CD4-positive, alpha-beta T cell (primary cell): ENCODE data around the gene FNDC3B. TPM values are rescaled to one million over a fixed set of nuclear protein-coding genes. Genes with fewer than 3 reads are reported as not detected.

Source experiments
- ATAC-seq: fragments of 200-7000 bp; cut with Tn5 transposase; one replicate; pipeline ENCODE4 v1.10.0; 2022; ENCODE audit warnings: mild to moderate bottlenecking; ENCODE audit not compliant: poor library complexity
- CTCF ChIA-PET: fragments of 350-600 bp; sonication (Branson Sonifier 250); formaldehyde crosslinking; loops from one replicate; lab custom pipeline; 2021; ENCODE audit warnings: antibody characterized with exemption, inconsistent platforms; lab: Charles Lee
- POLR2A ChIA-PET: fragments of 350-600 bp; sonication (Branson Sonifier 250); formaldehyde crosslinking; loops from one replicate; lab custom pipeline; 2021; ENCODE audit warnings: antibody characterized with exemption, inconsistent platforms; lab: Charles Lee
- DNase-seq, 14 experiments: peaks; one replicate each; pipeline ENCODE4 v3.0.0-alpha.2; 2013 to 2020; ENCODE audit warnings: mixed read lengths in 2 of 14
- H3K27ac ChIP-seq, 2 donors: one replicate each; pipeline versions ENCODE4 v1.5.1 to v1.7.0; 2013; ENCODE audit warnings: low read length in 2 of 2, low read depth in 1 of 2, mild to moderate bottlenecking in 1 of 2
- H3K27me3 ChIP-seq, 2 experiments: 1 replicate in 1 of 2; 2 replicates in 1 of 2; pipeline versions ENCODE4 v1.6.1 to v1.7.0; 2013; ENCODE audit warnings: low read length in 2 of 2, control low read depth in 1 of 2, mild to moderate bottlenecking in 1 of 2, moderate library complexity in 1 of 2; ENCODE audit not compliant: insufficient read depth in 2 of 2, control insufficient read depth in 1 of 2
- H3K36me3 ChIP-seq: one replicate; pipeline ENCODE4 v1.6.1; 2013; ENCODE audit warnings: low read length, control low read depth; ENCODE audit not compliant: insufficient read depth
- H3K4me1 ChIP-seq: one replicate; pipeline ENCODE4 v1.6.1; 2013; ENCODE audit warnings: low read length, control low read depth; ENCODE audit not compliant: insufficient read depth
- H3K4me3 ChIP-seq: one replicate; pipeline ENCODE4 v1.5.1; 2013; ENCODE audit warnings: mild to moderate bottlenecking, low read length, moderate library complexity
- H3K9me3 ChIP-seq, 2 experiments: 1 replicate in 1 of 2; 2 replicates in 1 of 2; pipeline versions ENCODE4 v1.6.1 to v1.7.0; 2013; ENCODE audit warnings: low read length in 2 of 2, mild to moderate bottlenecking in 2 of 2, control low read depth in 1 of 2, moderate library complexity in 1 of 2; ENCODE audit not compliant: control insufficient read depth in 1 of 2, insufficient read depth in 1 of 2
- H3K27ac Mint-ChIP-seq: one replicate; pipeline ENCODE4 v1.8.0; 2020; ENCODE audit warnings: mixed read lengths
- H3K27me3 Mint-ChIP-seq: one replicate; pipeline ENCODE4 v1.8.0; 2021; ENCODE audit warnings: mixed read lengths
- H3K36me3 Mint-ChIP-seq: one replicate; pipeline ENCODE4 v1.8.0; 2021; ENCODE audit warnings: low read depth, mixed read lengths
- H3K4me1 Mint-ChIP-seq: one replicate; pipeline ENCODE4 v1.8.0; 2021; ENCODE audit warnings: low read depth, mixed read lengths
- H3K4me3 Mint-ChIP-seq: one replicate; pipeline ENCODE4 v1.8.0; 2020; ENCODE audit warnings: mild to moderate bottlenecking, mixed read lengths
- H3K9me3 Mint-ChIP-seq: one replicate; pipeline ENCODE4 v1.8.0; 2020; ENCODE audit warnings: mixed read lengths
- intact Hi-C, 2 experiments: fragments of 100-400 bp; cut with DNase I in 1 of 2; cut with micrococcal nuclease in 1 of 2; formaldehyde crosslinking; loops; one replicate each; pipeline versions ENCODE4 v1.15.1 to v1.9.0; 2023 to 2025; cut with DNase I, micrococcal nuclease
- total RNA-seq, 174 experiments: library from RNA in 2 of 174; stranded (reverse) in 2 of 174; gene quantifications; one replicate each; pipeline ENCODE4 v1.2.3 and lab custom pipeline; 2021 to 2026
- TF ChIP-seq, protein P1 (sequence below): fragments of 200-600 bp; IDR thresholded peaks from one replicate; pipeline ENCODE4 v1.8.0; 2022; ENCODE audit warnings: antibody characterized with exemption, mild to moderate bottlenecking

The FNDC3B gene
- total RNA-seq, 2 experiments from 2014 or later, result 26.1 to 28.7 TPM

DNA sequence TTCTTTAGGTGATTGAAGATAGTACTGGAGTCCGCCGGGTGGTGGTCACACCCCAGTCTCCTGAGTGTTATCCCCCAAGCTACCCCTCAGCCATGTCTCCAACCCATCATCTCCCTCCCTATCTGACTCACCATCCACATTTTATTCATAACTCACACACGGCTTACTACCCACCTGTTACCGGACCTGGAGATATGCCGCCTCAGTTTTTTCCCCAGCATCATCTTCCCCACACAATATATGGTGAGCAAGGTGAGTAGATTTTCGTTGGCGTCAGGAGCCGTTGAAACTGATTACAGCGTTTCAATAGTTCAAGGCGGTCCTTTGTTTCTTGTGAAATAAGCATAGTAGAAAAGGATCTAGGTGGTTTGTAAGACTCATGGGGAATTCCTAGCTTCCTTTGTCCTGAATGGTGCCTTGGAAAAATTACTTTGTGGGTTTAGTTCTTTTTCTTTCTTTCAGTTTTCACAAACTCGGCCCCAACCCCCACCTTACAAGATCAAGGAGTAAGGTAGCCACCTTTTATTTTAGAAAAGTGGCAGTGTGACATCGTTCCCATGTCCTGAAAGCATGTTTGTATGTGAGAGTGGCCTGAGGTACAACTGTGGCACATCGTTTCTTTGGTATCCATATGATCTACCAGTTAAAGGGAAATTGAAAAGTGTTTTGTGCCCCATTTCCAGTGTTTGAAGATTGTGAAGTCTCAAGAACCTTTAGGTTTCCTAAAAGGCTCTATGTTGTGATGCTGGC is 208.3 kb downstream of the FNDC3B start:
- Mint-ChIP-seq H3K27me3 (no peaks in the 10 kb centered on the region), H3K27ac (no peak overlapping the region), H3K4me3 (no peak overlapping the region), H3K9me3 (peaks cover 7% of the 10 kb centered on the region), H3K36me3 (peaks cover 51% of the 10 kb centered on the region), H3K4me1 (peaks cover 21% of the 10 kb centered on the region)
- no peaks in the 10 kb centered on the region for H3K4me1 ChIP-seq
- POLR2A ChIA-PET, result no interaction called here
- no peak overlapping the region for H3K27ac ChIP-seq
- DNase-seq, result no peak
- H3K9me3 ChIP-seq, result no peaks in the 10 kb centered on the region
- peaks cover 9% of the 10 kb centered on the region for H3K36me3 ChIP-seq
- TF ChIP-seq, protein P1, sequence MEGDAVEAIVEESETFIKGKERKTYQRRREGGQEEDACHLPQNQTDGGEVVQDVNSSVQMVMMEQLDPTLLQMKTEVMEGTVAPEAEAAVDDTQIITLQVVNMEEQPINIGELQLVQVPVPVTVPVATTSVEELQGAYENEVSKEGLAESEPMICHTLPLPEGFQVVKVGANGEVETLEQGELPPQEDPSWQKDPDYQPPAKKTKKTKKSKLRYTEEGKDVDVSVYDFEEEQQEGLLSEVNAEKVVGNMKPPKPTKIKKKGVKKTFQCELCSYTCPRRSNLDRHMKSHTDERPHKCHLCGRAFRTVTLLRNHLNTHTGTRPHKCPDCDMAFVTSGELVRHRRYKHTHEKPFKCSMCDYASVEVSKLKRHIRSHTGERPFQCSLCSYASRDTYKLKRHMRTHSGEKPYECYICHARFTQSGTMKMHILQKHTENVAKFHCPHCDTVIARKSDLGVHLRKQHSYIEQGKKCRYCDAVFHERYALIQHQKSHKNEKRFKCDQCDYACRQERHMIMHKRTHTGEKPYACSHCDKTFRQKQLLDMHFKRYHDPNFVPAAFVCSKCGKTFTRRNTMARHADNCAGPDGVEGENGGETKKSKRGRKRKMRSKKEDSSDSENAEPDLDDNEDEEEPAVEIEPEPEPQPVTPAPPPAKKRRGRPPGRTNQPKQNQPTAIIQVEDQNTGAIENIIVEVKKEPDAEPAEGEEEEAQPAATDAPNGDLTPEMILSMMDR, result no peak
- ATAC-seq, result no peak
- intact Hi-C loops, result no loop called here
- H3K27me3 ChIP-seq, result no peaks in the 10 kb centered on the region
- CTCF ChIA-PET, result no interaction called here
- H3K4me3 ChIP-seq, result no peak overlapping the region

DNA sequence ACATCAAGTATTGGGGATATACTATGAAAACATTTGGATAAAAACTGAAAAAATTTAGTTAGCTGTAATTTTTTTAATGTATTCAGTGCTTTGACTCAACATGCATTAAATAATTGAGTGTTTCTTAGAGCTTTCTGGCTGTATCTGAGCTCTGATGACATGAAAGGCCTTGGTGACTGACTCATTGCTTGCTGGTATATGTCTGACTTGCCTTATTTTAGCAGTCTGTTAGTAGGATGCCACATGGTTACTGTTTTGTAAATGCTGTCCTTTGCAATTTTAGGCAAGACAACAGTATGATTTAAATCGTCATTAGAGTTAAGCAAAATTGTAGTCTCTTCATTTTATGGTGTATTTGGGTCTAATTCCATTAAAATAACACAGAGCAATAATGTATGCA is 209.7 kb downstream of the FNDC3B start:
- Mint-ChIP-seq H3K9me3 (no peaks in the 10 kb centered on the region), H3K4me1 (peaks cover 9% of the 10 kb centered on the region), H3K36me3 (peaks cover 50% of the 10 kb centered on the region), H3K27ac (no peak overlapping the region), H3K4me3 (no peak overlapping the region), H3K27me3 (no peaks in the 10 kb centered on the region)
- H3K4me1 ChIP-seq, result no peaks in the 10 kb centered on the region
- intact Hi-C loops, result no loop called here
- ATAC-seq (no peak), DNase-seq (no peak)
- peaks cover 9% of the 10 kb centered on the region for H3K36me3 ChIP-seq
- H3K27me3 ChIP-seq, result no peaks in the 10 kb centered on the region
- H3K4me3 ChIP-seq, result no peak overlapping the region
- no peaks in the 10 kb centered on the region for H3K9me3 ChIP-seq
- no peak overlapping the region for H3K27ac ChIP-seq
- TF ChIP-seq, protein P1, result no peak
- ChIA-PET POLR2A (no interaction called here), CTCF (no interaction called here)

DNA sequence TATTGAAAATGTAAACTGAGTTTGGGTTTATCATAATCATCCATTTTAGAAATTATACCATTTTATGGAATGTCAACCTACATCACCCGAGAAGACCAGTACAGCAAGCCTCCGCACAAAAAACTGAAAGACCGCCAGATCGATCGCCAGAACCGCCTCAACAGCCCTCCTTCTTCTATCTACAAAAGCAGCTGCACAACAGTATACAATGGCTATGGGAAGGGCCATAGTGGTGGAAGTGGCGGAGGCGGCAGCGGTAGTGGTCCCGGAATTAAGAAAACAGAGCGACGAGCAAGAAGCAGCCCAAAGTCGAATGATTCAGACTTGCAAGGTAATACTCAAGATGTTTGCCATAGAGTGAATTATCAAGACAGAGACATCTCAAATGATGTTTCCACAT is 211.8 kb downstream of the FNDC3B start:
- no peak overlapping the region for H3K27ac Mint-ChIP-seq
- TF ChIP-seq, protein P1, result no peak
- ChIA-PET CTCF (no interaction called here), POLR2A (no interaction called here)
- ATAC-seq (no peak), DNase-seq (no peak)
- no peaks in the 10 kb centered on the region for H3K27me3 ChIP-seq
- intact Hi-C loops, result no loop called here
- no peaks in the 10 kb centered on the region for H3K4me1 Mint-ChIP-seq
- H3K27ac ChIP-seq, result no peak overlapping the region
- no peaks in the 10 kb centered on the region for H3K9me3 Mint-ChIP-seq
- H3K9me3 ChIP-seq, result no peaks in the 10 kb centered on the region
- H3K4me3 Mint-ChIP-seq, result no peak overlapping the region
- H3K4me1 ChIP-seq, result no peaks in the 10 kb centered on the region
- peaks cover 63% of the 10 kb centered on the region for H3K36me3 Mint-ChIP-seq
- no peak overlapping the region for H3K4me3 ChIP-seq
- H3K27me3 Mint-ChIP-seq, result no peaks in the 10 kb centered on the region
- H3K36me3 ChIP-seq, result peaks cover 9% of the 10 kb centered on the region
